ENCODE measurements around the gene NDRG3.
"Not testable (repeated sequence)": the region's sequence is repeated elsewhere in the genome, so short reads cannot be mapped to it uniquely, and the experiment has no call there.

NDRG3 gene

DNA sequence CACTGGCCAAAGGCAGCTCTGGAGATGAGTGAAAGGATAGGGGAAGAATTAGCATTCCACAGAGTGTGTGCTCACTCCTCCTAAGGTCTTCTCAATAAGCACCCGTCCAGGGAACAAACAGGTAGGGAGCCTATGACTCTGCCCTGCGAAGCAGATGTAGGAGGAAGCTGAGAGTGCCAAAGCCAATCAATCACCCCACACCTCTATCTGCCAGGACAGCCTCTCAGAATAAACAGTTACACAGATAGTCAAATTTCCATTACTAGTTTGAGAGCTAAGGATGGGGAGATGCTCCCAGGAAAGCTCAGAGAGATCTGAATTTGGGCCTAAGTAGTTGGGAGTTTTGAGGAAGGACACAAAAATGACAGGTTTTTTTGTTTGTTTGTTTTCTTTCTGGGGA is 59.4 kb downstream of the NDRG3 start:
- DNase-seq = no peak

DNA sequence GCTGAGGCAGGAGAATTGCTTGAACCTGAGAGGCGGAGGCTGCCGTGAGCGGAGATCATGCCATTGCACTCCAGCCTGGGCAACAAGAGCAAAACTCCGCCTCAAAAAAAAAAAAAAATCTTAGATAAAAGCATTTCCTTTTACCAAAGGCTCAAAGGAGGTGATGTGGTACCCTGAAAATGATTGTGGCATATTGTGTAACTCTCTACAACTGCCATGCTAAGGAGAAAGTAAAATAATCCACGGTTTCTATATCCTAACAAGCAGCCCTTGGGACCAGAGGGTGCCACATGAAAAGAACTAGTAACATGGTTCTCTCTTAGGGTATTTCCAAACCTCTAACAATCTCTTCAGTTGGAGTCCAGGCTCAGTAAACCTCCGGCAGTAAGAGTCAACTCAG is 61.1 kb downstream of the NDRG3 start:
- no peak for DNase-seq

DNA sequence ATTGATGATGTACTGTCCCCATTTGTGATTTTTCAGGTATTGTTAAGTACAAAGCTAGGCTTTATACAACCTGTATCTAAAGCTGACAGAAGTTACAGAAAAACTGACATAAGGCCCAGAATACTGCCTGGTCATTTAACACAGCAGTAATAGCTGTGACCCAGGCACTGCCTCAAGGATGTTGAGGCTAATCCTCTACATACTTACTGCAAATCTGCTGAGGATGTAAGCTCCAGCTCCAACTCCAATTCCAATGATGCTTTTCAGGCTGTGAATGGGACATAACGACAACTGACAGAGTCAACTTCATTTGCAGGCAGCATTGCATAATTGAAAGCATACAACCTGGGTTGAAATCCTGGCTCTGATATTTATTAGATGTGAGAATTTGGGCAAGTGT is 63.6 kb downstream of the NDRG3 start:
- DNase-seq = no peak

DNA sequence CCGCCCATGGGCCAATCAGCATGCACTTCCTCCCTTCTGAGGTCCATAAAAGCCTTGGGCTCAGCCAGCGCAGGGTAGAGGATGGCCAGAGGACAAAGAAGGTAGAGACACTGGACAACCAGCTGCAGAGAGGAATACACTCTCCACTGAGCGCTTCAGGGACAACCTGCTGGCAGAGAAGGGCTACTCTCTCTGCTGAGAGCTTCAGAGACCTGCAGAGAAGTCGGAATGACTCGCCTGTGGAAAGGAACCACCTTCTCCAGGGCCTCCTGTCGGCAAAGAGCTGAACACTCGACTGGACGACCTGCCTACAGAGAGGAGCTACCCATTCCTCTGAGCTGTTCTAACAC is 68.5 kb downstream of the NDRG3 start:
- DNase-seq = no peak

DNA sequence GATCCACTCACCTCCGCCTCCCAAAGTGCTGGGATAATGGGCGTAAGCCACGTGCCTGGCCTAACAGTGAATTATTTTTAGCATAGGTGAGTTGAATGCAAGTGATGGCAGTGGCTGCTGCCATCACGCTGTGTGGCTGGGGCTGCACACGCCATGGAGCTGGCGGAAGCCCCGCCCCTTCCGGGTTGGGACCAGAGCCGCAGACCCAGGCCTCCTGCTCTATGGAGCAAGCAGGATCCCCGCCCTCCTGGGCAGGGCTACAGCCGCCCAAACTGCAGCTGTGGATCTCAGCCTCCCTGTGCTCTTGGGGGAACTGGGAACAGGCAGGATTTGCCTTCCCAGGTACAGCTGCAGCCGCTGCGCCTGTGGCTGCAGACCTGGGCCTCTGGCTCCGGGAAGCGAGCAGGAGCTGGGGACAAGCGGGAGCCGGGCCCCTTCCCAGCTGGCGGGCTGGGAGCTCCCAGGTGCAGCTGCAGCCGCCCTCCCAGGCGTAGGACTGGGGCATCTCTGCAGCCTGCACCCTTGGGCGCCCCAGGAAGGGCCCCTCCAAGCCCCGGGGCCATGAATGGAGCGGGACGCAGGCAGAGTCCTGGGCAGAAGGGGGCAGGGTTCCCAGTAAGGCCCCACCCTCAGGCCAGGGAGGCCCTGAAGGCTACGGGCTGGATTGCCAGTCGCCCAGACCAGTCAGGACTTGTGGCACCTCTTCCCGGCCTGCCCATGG is 69.0 kb downstream of the NDRG3 start:
- DNase-seq = no peak

DNA sequence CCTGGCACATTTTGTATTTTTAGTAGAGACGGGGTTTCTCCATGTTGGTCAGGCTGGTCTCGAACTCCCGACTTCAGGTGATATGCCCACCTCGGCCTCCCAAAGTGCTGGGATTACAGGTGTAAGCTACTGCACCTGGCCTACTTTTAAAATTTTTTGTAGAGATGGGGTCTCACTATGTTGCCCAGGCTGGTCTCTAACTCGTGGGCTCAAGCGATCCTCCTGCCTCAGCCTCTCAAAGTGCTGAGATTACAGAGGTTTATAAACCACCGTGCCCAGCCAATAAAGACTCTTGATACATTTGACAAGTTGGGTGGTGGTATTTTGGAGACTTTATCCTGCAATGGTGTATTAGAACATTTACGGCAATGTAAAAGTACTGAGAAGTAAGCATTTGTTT is 70.3 kb downstream of the NDRG3 start:
- not testable (repeated sequence) for DNase-seq

DNA sequence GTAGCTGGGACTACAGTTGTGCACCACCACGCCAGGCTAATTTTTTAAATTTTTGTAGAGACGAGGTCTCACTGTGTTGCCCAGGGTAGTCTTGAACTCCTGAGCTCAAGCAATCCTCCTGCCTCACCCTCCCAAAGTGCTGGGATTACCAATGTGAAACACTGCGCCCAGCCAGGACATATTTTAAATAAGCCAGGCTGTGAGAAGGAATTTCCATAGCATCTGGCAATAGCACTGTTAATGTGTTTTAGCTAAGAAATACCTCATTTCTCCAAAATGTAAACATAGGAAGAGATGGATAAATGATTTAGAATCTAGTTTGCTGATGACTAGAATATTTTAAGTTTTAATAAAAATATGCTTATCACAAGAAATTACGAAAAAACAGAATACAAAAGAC is 72.9 kb downstream of the NDRG3 start:
- DNase-seq = no peak

DNA sequence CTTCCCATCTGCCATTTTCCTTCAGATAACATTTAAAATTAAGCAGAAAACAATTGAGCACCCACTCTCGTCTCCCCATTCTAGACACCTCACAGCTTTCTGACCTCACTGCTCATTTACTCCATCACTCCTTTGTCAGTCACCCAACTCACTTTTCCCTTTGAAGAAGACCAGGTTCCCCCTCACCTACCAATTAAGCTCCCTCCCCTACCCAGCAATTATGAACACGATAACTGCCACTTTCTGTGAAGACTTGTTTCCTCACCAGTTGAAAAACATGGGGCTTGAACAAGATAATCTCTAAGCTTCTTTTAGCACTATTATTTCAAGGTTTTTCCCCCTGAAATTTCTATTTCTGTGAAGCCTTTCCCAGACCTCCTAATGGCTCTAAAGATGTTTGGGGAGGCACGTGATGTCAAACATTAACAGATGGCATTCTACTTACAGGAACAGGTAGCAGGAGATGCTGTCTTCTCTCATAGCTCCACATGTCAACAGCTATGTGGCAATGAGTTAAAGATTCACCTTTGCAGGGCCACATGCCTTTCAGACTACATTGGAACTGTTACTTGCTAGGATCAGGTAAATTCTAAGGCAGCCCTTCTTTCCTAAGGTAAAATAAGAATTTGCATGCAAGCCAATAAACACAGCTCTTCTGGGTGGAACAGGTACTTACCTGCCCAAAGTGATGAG is 75.1 kb downstream of the NDRG3 start:
- no peak for DNase-seq

DNA sequence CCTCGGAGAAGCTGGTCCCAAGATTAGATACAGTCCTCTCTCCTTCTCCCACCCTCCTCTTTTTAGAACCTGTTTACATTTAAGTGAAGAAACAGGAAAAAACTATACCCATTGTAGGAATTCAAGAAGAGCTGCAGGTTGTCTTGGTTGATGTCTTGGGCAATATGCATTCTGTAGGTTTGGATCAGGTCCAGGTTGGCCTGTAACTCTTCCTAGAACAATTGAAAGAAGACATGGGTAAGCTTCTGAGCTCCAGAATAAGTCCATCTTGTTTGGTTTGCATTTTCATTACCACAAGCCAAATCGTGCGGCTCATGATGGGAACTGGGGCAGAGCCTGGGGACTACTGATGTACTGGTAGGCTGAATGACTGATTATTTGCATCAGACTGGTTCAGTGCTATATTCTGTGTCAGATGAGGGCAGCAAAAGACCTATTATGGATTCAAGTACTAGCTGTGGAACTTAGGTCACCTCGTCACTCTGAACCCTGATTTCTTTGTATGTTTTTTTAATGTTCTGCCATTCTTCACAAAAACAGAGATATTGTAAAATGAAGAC is 79.6 kb downstream of the NDRG3 start:
- DNase-seq = no peak

DNA sequence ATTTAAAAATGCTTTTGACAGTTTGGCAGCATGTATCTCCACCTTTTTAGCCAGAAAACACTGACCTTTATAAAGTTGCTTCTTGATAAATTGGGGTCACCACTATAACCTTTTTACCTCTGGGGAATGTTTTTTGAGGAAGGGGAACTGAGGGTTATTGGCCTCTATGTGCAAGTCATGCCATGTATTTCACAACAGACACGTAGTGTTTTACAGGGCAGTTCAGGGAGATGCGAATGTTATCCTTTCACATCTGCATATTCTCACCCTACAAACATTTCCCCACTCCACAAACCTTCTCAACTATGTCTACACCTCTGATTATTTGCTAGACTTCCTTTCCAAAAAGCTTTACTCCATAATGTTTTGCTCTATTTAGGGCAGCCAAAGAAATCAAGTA is 82.9 kb downstream of the NDRG3 start:
- DNase-seq = no peak

DNA sequence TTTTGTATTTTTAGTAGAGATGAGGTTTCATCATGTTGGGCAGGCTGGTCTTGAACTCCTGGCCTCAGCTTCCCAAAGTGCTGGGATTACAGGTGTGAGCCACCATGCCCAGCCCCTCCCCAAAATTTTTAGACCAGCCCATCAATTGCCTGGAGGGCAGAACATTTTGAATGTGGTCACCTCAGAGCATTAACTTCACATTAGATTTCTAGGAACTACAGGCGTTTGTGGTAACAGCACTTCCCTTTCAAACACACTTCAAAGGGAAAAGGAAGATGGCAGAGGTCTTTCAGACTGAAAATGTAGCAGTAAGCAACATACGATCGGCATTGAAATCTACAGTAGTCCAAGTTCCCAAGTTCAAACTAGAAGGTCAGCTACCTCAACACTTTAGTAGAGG is 87.6 kb downstream of the NDRG3 start:
- DNase-seq = no peak

DNA sequence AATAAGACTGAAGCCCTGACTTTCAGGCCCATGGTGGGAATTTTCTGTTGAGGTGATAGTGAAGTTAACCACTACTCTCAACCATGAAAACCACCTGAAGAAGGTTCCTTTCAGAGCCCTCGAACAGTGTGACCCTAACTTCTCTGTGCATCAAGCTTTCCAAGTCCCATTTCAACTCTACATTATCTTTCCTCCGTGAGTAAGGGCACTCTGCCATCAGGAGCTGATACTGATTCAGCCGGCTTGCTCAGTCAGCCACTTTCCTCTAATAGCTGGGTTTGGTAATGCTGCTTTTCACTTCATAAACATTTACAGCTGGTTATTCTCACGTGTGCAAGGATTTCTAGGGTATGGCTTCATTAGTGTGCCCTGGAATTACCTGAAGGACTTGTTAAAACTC is 89.2 kb downstream of the NDRG3 start:
- DNase-seq = no peak

DNA sequence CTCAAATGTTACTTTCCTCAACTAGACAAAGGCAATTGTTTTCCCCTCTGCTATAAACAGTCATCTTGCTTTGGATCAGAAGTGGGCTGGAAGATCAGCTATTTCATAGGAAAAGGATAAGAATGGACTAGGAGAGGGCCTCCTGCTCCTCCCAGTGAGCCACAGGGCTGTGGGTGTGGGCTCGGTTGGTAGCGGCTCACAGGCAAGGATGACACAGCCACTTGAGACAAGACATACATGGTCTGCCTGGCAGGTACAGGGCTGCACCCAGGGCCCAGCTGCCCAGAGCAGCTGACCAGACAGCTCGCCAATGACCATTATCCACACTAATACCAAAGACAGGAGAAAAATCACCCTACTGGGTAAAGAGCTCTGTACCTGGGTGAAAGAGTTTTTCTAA is 90.9 kb downstream of the NDRG3 start:
- no peak for DNase-seq

DNA sequence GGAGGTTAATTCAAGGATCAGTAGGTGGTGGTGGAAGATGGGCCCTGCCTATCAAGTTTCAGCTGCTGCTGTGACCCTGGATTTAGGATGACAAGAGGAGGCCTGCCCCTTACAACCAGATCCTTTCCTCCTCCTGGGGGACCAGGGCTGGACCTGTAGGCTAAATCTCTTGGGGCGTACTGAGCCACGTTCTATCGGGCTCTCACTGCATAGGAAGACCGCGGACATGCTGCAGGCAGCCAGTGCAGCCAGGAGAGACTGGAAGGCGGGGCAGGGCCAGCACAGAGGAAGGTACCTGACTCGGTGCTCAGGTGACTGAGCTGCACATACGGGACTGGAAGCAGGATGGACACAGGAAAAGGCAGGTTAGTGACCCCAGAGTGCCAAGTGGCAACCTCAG is 91.4 kb downstream of the NDRG3 start:
- DNase-seq = no peak

DNA sequence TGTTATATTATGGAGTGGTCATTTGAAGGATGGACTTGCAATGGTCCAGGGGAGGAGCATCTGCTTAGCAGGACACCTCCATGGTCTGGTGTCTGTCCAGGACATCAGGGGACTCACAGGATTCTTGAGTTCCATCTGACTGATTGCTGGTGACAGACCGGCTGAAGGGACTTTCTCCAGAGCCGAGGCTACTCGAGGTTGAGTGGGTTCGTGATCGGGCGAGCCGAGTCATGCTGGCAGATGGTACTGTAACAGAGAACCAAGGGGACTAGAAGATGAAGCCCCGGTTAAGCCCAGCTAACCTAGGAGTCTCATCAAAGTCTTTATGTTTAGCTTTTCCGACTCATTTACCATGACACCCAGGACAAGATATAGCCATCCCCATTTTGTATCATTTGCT is 92.4 kb downstream of the NDRG3 start:
- DNase-seq = no peak

DNA sequence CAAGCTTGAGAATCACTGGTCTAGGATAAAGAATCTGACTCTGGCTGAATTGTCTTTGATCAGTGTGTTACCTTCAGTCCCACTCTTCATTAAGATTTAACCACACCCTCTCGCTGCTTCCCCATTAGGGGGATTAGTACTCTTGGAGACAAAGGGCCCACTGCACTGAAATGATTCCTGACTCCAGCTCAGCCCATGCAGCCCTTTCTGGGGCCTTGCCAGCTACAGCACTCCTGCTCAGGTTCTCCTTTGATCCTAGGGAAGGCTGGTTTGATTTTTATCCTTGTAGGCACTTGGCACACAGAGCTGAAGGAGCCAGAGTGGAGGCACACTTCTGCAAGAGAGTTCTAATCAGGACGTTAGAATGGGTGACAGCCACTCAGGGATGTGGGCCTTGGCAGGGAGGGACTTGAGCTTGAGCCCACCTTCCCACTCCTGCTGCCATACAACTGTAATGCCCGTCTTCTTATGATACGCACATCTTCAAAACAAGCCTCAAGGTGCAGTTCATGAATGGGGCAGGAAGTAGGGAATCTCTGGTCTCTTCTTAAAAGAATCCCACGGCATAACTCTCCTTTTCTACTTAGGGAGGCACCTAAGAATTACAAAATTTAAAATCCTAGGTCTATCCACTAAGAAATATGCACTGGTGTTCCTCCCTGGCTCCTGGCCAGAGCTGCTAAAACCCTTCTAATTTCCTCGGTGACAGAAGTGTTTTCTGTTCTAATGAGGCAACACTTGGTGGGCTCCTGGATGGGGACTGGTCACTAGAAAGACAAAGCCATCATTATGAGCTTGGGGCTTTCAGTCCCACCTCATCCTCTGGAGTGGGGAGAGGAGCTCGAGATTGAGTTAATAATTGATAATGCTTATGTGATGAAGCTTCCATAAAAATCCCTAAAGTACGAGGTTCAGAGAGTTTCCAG is 98.4 kb downstream of the NDRG3 start:
- no peak for DNase-seq

DNA sequence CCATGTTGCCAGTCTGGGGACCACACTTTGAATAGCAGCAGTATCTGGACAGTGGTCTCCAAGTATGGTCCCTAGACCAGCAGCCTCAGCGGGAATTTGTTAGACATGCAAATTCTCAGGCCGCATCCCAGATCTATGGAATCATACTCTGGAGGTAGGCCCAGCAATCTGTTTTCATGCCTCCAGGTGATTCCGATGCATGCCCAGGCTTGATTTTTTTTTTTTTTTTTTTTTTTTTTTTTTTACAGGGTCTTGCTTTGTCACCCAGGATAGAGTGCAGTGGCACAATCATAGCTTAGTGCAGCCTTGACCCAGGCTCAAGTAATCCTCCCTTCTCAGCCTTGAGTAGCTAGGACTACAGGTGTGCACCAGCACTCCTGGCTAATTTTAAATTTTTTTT is 99.2 kb downstream of the NDRG3 start:
- no peak for DNase-seq

DNA sequence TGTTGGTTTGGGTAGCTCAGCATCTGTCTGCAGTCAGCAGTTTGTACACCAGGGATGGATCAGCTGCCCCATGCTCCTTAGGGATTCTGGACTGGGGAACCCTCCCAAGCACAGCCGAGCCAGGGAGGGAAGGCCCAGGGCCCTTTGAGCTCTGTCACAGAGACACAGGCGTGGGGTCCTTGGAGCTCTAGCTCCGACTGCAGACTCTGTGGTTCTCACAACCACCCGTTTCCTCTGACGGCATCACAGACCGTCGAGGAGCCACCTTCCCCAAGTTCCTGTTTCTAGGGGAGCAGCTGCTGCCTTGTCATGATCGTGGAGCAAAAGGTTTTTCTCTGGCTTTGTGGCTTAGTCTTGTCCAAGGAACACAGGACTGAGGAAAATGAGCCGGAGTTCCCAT is 99.9 kb downstream of the NDRG3 start, which contains the start of gene SLA2:
TSS of gene SLA2 (minus strand) at position 199 of the 400 bp plus-strand sequence. CDS start 4,861 bp downstream, outside the sequence.
- peak; percentile 60 for DNase-seq

DNA sequence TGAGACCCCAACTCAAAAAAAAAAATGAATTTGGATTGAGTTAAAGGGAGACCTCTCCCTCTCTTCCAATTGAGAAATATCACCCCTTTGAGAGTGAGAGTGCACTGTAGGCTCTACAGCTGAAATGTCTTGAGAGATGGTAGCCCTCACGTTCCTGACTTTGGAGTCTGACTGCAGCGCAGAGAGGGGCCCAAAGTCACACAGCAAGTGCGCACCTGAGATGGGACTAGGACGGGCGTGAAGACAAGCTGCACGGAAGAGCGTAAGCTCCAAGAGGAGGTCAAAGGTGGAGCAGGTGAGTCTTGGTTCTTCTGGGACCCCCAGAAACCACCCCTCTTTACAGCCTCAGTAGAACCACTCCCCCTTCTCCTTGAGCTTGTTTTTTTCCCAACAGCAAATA is 100.5 kb downstream of the NDRG3 start:
- DNase-seq = peak; percentile 13

DNA sequence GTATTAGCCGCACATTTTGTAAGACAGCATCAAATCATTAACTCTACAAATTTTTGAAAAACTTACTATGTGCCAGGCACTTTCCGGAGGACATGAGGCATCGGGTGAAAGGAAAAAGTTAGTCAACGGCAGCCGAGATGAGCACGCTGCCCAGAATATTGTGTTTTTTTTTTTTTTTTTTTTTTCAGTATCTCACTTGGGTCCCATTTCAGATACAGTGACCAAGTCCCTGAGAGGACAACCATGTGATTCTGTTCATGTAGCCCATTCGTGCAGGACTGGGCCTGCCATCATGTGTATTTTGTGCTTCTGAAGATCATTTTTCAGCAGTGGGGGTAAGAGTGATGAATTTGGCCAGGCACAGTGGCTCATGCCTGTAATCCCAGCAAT is 101.2 kb downstream of the NDRG3 start:
- peak; percentile 34 for DNase-seq

DNA sequence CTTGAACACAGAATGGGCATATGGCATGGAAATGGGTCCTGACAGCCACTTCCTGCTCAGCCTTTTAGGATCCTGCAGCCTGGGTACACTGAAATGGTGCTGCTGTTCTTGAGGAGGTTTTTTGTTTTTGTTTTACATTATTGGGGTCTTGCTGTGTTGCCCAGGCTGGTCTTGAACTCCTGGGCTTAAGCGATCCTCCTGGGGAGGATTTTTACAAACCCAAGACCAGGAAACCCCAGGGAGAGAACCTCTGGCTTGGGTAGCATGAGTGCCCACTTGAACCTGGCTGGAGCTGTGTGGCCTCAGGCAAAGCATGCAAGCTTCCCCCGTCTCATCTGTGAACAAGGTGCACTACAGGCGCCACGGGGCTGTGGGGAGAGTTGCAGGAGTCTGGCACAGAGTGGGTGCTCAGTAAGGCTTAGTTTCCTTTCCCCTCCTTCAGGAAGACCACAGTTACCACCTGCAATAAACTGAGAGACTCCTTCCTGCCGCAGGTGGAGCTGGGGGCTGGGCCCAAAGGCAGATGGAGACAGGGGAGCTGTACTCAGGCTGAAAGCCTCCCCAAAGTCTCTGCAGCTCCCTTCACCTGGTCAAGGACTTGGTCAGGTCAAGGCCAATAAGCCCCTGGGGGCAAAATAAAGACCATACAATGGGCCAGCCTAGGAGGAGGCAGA is 101.7 kb downstream of the NDRG3 start:
- peak; percentile 60 for DNase-seq

DNA sequence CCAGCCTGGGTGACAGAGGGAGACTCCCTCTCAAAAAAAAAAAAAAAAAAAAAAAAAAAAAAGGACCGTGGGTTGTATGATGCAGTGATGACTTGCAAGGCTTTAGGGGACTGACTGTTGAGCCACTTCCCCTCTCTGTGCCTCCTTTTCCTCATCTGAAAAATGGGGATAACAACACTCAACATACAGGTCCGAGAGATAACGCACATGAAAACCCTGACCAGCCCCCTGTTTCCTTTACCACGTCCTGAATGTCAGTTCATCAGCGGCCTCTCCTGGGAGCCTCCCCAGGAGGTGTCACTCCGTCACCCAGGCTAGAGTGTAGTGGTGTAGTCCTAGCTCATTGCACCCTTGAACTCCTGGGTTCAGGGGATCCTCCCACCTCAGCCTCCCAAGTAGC is 103.8 kb downstream of the NDRG3 start:
- no peak for DNase-seq

DNA sequence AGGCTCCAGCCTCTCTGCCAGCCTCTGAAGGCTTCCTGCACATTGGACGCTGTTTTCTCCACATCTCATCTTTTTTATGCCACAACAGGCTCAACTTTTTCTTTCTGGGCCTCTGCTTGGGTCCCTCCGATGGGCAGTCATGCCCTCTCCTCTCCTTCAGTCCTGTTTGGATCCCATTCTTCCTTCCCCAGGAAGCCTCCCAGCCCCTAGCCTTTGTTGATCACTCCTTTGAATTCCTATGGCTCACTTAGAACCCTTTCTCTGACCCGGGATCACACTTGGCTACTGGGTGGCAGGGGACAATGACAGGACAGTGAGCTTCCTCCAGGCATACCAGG is 104.4 kb downstream of the NDRG3 start:
- no peak for DNase-seq

Measured in stimulated activated CD4-positive, alpha-beta T cell treated with anti-CD3 and anti-CD28 coated beads, Interleukin-4, amount 100 ng/mL, for 1 hour (primary cell).